WTC11 (cell line): ENCODE results near the gene TCF7L1.

ENCODE experiments used
- CREB1 ChIP-seq: sonication (generic); formaldehyde crosslinking; IDR thresholded peaks from 2 replicates; pipeline ENCODE4 v1.8.0; 2023; ENCODE audit warnings: mild to moderate bottlenecking, missing genetic modification reagents
- FOXP1 ChIP-seq: sonication (generic); formaldehyde crosslinking; IDR thresholded peaks from 2 replicates; pipeline ENCODE4 v1.8.0; 2022; ENCODE audit warnings: missing genetic modification reagents, mild to moderate bottlenecking, moderate library complexity, borderline replicate concordance
- RELA ChIP-seq: sonication (generic); formaldehyde crosslinking; IDR thresholded peaks from 2 replicates; pipeline ENCODE4 v1.8.1; 2022; ENCODE audit warnings: missing genetic modification reagents, mild to moderate bottlenecking, borderline replicate concordance
- TEAD4 ChIP-seq: sonication (generic); formaldehyde crosslinking; IDR thresholded peaks from 2 replicates; pipeline ENCODE4 v1.8.0; 2022; ENCODE audit warnings: mild to moderate bottlenecking, missing genetic modification reagents
- USF2 ChIP-seq: sonication (generic); formaldehyde crosslinking; IDR thresholded peaks from 2 replicates; pipeline ENCODE4 v1.8.1; 2023; ENCODE audit warnings: mild to moderate bottlenecking, missing genetic modification reagents, moderate library complexity
- TF ChIP-seq, protein P1 (sequence below): fragments of 200-600 bp; IDR thresholded peaks from 2 replicates; pipeline ENCODE4 v1.8.0; 2022; ENCODE audit warnings: antibody characterized with exemption

DNA sequence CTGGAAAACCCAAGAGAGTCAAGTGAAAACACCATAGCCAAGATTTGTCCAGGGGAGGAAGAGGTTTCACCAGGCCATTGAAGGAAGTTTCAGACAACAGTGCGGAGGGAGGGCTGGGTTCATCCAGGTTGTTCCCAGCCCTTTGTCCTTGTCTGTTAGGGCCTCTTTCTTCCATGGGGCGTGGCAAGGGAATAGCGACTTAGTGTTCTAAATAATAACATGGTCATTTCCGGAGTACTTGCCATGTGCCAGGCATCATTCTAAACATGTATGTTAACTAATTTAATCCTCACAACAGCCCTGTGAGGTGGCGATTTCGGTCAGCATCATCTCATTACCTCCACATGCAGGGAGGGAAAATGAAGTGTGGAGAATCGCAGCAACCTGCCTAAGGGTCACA, 77.3 kb downstream of the TCF7L1 start:
- TF ChIP-seq, protein P1, sequence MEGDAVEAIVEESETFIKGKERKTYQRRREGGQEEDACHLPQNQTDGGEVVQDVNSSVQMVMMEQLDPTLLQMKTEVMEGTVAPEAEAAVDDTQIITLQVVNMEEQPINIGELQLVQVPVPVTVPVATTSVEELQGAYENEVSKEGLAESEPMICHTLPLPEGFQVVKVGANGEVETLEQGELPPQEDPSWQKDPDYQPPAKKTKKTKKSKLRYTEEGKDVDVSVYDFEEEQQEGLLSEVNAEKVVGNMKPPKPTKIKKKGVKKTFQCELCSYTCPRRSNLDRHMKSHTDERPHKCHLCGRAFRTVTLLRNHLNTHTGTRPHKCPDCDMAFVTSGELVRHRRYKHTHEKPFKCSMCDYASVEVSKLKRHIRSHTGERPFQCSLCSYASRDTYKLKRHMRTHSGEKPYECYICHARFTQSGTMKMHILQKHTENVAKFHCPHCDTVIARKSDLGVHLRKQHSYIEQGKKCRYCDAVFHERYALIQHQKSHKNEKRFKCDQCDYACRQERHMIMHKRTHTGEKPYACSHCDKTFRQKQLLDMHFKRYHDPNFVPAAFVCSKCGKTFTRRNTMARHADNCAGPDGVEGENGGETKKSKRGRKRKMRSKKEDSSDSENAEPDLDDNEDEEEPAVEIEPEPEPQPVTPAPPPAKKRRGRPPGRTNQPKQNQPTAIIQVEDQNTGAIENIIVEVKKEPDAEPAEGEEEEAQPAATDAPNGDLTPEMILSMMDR = no peak
- no peak for TF ChIP-seq CREB1 (CRISPR knock-in tag)
- TF ChIP-seq FOXP1 (CRISPR knock-in tag) = no peak
- no peak for TF ChIP-seq TEAD4 (CRISPR knock-in tag)
- no peak for TF ChIP-seq USF2 (CRISPR knock-in tag)
- no peak for TF ChIP-seq RELA (CRISPR knock-in tag)
